Activated CD4-positive, alpha-beta T cell treated with anti-CD3 and anti-CD28 coated beads for 48 hours (primary cell): Measurements from ENCODE around the gene EMC8.

Source experiments
- DNase-seq: peaks from one replicate; pipeline ENCODE4 v3.0.0-alpha.2; 2020

Gene EMC8

DNA sequence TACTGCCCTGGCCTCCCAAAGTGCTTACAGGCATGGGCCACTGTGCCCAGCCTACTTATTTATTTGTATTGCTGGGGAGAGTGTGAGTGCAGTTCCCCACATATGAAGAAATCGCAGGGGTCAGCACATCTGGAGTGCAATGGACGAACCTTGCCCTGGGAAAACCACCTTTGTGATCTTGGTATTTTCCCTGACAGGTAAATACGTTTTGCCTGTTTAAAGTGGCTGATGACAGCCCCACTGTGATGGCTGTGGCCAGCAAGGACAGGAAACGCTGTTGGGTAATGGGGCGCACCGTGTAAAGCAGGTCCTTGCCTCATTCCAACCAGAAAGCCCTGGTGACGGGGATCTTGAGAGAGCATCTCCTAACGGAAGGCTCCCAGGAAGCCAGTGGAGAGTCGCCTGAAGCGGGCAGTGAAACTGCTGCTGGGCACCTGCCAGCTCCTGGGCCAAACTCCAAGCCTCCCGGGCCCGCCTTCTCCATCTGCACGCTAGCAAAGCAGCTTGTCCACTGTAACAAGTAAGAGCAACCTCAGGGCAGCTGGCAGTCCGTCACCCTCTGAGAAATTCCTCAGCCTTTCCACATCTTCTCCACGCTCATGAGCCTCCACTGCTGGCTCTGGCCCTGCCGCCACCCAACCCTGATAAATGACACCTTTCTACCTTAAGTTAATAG is 17.5 kb downstream of the EMC8 start:
- no peak for DNase-seq

DNA sequence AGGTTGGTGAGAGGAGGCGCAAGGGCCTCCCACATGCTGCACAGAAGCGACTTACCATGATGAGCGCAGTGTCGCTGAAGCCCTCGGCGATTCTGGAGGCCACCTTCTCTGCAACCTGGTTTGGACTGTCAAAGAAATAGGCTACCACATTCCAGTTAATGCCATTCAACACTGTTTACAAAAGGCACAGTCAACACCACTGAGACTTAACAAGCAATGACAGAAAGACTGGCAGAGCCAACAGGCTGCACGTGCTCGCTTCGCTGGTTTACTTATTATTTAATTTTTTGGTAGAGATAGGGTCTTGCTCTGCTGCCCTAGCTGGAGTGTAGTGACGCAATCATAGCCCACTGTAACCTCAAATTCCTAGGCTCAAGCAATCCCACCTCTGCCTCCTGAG is 18.2 kb downstream of the EMC8 start:
- DNase-seq = no peak

DNA sequence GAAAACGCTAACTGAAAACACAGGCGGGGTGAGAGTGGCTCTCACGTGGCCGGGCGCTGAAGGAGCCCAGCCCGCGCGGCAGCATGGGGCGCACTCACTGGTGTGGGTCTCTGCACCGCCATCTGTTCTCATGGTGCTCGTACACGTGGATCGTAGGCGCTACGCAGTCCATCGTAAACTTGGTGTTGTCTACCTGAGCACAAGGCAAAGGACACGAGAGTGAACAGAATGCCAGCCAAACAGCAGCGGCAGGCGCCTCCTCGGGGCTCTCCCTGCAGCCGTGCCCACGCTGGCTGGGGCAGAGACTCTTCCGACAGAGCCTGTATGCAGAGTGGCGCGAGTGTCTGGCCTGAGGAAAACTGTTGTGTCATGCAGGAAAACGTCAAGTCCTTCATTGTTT is 19.1 kb downstream of the EMC8 start:
- DNase-seq = no peak

DNA sequence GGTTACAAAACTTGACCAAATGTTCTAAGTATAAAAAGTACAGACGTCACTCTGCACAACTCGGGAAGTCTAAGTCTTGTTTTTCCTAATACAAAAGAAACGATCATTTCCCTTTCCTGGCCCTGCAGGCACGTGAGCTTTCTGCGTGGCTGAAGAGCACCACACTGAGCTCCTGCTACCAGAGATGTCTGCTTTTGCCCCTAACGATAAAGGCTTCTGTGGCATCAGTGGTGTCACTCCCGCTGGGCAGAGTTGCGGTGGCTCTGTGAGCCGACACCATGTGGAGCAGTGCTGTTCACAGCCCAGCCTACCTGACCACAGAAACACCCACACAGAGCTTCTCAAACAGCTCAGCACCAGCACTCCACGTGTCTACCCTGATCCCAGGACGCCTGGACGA is 20.5 kb downstream of the EMC8 start:
- peak; percentile 26 for DNase-seq

DNA sequence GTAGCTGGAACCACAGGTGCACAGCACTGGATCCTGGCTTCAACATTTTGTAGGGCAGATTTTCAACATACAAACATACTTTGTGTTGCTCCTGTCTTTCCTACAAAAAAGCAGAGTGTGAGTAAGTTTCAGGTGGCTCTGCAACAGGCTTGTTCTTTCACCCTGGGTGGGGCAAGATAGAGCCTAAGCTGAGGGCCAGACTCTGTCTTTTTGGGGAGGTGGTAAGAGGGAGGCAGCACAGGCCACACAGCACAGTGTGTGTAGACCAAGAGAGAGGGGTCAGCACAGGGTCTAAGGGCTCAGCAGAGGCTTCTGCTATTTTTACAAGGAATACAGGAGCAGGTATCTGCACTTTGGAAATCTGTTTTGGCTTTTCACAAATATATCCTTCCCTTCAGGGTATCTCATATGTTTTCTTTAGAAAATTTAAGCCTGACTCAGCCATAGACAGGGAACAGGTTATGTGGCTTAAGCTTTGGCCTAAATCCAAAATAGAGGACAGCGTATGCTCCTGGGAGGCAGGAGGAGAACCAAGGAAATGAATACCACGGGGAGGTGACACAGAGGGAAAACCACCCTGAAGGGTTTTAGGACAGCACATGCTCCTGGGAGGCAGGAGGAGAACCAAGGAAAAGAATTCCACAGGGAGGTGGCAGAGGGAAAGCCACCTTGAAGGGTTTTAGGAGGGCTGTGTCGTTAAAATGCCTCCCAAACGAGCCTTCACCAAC is 21.6 kb downstream of the EMC8 start:
- no peak for DNase-seq

DNA sequence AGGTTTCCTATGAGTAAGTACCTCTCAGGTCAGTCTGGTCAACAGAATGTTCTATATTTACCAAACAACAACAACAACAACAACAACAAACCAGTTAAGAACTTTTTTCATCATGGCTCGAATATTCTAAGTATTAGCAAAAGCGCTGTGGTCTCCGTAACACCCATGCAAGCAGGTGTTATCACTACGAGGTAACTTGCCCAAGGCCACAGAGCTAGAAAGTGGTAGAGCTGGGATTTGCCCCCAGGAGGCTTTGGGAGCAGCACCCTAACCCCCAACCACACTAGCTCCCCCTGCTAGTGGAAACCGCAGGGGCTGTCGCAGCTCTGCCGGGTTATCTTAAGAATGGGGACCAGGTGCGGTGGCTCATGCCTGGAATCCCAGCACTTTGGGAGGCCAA is 24.5 kb downstream of the EMC8 start:
- DNase-seq = no peak

DNA sequence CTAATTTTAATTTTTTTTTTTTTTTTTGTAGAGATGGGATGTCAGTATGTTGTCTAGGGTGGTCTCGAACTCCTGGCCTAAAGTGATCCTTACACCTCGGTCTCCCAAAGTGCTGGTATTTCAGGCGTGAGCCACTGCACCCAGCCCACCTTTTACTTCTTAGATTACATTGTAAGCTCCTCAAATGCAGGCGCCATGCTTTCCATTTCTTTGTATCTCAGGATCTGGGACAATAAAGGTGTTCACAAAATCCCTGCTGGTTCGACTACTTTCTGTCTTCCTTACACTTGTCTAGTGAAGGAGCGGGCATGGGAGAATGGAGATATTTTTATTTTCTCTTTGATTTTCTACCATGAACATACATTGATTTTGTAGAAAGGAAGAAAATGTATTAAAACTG is 25.2 kb downstream of the EMC8 start:
- no peak for DNase-seq

DNA sequence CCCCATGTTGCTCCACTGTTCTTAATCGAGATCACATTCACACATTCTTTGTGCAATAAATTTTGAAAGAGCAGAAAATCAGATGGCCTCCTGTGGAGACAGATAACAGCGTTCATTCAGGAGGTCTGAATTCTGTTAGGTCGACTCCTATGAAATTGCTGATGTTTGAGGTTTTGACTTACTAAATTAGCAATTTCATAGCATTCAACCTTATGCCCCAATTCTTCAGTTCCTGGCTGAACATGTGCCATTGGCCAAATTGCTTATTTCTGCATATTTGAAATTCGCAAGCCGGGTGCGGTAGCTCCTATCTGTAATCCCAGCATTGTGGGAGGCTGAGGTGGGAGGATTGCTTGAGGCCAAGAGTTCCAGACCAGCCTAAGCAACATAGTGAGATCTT is 26.3 kb downstream of the EMC8 start:
- no peak for DNase-seq

DNA sequence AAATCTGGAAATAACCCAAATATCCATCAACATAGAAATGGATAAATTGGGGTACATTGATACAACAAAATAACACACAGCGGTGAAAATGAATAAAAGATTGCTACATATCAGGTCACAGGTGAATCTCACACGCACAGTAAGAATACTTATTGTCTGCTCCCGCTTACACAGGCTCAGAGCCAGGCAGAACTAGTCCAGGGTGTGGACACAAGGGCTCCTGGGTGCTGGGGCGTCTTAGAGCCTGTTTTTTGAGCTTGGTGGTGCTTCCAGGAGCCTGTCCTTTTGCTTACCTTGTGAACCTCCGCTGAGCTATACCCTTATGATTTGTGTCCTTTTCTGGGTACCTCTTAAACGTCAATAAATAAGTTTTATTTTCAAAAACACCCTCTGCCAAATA is 28.6 kb downstream of the EMC8 start:
- no peak for DNase-seq

DNA sequence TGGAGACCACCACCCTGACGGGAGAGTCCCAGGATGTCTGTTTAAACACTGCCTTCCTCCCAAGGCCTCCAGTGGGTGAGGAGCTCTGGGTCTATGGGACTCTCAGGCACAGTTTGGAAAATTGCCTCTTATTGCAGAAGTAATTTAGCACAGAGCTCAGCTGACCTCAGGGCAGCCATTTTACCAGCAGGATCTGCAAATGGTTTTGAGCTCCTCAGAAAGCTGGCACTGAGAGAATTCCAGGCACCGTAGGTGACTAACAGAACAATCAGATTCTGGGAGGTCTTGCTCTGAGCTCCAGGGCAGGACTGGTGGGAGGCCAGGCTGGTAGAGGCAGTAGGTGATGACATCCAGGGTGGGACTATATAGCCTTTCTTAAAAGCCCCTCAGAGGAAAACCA is 31.1 kb downstream of the EMC8 start:
- DNase-seq = no peak

DNA sequence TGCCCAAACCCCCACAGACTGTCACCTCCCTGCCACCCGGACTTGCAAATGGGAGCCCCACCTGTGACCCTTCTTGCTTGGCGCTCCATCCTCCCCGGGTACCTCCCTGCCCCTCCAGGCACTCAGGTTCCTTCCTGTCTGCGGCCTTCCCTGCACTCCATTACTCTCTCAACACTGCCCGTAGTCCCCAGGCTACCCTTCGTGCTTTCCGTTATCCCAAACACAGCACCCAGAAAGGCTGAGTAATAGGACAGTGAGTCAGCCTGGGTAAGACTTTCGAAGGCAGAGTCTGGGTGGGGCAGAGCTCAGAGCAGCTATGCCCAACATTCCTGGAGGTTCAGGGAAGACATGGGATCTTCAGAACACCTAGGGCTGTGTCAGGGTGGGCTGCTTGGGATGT is 31.8 kb downstream of the EMC8 start:
- no peak for DNase-seq

DNA sequence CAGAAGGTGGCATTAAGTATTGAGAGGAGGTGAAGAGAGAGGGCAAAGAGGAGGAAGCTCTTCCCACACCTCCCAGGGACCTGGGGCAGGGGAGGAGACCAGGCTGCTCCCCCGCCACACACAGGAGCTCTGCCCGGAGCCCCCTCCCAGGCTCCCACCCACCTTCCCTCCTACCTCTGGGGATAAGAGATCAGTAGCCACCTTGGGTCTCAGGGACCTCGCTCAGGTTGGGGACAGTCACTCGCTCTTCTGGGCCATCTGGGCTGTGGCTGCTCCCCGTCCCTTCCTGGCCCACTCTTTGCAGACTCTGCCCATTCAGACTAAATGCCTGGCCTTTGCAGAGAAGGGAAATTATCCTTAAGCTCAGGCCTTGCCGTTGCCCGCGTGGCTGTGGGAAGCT is 33.6 kb downstream of the EMC8 start:
- no peak for DNase-seq

DNA sequence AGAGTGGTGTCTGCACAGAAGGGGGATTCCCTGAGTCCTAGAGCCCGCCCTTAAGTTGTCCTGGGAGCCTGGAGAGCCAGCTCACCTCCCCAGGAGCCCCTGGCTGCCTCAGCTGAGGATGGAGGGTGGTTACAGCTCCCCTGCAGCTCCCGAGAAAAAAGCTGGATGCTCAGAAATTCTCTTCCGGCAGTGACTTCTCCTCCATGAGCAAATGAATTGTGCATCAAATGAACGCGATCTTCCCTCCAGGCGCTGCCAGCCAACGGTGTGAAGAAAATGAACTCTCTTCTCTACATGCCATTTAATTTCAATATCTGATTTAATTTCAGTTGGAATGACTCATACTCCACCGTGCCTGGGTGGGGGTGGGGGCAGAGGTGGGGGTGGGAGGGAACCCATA is 34.1 kb downstream of the EMC8 start:
- DNase-seq = no peak

DNA sequence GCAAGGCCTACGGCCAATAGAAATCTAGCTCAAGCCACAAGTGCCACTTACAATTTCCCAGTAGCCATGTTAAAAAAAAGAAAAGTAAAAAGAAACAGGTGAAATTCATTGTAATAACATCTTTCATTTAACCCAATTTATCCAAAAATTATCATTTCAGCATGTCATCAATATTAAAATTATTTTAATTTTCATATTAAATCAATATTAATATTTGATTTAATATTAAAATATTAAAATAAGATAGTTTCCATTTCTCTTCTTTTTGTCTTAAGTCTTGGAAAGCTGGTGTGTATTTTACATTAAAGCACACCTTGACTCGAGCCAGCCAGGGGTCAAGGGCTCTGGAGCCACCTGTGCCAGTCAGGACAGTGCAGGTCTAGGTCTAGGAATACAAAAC is 35.7 kb downstream of the EMC8 start:
- DNase-seq = no peak

DNA sequence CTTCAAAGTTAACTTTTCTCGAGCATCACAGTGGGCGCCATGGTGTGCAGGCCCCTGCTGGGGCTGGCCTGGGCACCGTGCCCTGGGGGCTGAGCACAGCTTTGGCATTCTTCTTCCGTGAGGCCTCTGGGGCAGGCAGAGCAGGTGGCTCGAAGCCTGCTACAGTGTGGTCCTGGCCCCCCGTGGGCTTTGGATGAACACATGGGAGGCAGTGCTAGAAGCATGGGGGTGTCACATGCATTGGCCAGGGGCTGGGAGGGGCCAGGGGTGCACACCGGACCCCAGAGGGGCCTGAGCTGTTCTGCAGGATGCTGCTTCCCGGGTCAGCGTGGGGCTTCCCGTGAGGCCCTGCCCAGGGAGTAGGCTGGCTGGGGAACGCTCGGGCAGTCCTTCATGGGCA is 36.4 kb downstream of the EMC8 start:
- no peak for DNase-seq

DNA sequence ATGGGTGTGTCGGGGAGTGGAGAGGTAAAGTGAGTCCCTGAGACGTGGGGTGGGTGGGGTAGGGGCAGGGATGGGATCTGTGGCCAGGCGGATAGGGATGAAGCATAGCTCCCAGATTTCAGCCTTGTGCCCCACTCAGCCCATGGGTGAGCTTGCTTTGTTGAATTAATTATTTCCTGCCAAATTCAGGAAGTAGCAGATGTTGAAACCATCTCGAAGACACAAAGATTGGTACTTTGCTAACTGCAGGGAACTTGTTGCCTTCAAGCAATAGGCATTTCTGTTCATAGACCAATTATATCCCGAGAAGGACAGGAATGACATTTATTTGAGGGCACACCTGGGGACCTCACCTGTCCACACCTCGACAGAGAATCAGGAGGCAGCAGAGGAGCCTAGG is 37.5 kb downstream of the EMC8 start:
- DNase-seq = no peak

DNA sequence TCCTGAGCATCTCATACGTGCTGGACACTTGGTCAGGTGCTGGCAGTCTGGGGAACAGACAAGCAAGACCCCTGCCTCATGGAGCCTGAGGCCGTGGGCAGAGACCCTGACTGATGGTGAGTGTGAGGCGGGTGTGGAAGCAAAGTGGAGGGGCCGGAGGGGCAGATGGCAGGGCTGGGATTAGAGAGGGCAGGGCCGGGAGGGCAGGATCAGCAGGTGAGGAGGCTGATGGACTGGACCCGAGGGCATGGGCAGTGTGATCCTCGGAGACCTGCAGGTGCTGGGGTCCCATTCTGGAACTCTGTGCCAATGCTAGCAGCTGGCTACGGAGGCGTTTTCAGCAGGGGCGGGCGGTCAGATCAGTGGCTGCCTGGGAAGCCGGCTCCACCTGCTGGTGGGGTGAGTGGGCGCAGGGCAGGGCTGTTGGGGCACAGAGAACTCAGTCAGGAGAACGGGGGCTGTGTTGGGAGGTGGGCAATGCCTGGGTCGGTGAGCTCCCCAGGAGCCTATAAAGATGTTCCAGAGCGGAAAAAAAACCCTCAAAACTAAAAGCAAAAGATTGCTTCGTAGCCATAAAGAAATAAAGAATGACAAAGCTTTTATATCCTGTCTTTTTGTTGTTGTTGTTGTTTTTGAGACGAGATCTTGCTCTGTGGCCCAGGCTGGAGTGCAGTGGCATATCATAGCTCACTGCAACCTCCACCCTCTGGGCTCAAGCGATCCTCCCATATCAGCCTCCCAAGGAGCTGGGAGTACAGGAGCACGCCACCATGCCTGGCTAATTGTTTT is 39.5 kb downstream of the EMC8 start:
- peak; percentile 49 for DNase-seq

DNA sequence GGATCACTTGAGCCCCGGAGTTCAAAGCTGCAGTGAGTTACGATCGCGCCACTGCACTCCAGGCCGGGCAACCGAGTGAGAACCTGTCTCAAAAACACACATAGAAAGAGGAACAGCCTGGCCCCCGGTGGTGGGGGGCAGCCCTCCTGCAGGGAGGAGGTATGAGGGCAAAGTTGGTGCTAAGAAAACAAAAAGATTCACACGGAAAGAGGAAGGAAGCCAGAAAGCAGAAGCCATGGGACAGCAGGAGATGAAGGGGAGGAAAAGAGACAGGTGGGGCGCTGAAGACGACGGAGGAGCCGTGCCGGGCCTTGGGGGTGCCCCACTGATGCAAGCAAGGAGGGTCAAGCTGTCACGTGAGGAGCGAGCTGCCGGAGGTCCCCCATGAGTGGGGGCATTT is 40.2 kb downstream of the EMC8 start:
- DNase-seq = no peak

DNA sequence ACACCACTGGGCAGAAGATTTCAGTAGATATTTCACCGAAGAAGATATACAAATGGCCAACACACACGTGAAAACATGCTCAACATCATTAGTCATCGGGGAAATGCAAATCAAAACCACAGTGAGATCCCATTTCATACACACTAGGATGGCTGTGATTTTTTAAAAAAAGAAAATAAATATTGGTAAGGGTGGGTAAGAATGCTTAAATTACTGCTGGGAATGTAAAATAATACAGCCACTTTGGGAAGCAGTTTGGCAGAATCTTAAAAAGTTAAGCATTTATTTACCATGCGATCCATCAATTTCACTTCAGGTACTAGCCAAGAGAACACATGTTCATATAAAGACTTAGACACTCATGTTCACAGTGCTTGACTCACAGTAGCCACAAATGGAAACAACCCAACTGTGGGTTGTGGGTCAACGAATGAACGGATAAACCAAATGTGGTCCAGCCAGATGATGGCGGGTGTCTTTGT is 42.0 kb downstream of the EMC8 start:
- peak; percentile 29 for DNase-seq

DNA sequence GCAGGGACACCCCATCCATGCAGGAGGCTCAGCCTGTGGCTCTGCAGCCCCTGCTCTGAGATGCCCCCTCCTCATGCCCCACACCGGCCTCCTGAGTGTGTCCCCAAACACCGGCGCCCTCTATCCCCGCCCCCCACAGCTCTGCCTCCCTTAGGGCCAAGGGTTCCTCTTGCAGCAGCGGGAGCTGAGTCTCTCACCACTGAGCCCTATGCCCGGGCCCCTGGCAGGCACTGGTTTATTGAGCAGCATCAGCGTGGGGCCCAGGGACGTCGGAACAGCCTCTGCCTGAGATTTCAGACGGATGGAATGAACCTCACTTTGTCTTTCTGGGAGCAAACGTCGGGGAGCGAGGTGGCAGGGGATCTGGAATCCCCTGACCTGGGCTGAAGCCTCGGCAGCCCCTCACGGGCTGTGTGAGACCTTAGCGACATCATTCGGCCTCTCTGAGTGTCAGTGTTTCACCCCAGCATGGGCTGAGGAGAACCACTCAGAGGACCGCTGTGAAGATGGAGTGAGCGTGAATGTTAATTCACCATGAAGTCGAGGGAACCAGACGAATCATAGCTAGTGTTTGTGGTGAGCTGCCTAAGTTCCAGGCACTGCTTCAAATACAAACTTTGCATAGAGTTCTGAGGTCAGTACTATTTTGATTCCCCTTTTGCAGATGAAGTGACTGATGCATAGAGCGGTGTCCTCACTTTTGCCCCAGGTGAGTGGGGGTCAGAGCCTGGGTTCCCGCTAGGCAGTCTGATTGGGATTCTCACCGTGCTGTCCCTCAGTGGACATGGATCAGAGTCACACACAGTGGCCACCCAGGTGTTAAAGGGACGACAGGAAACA is 43.2 kb downstream of the EMC8 start:
- no peak for DNase-seq

DNA sequence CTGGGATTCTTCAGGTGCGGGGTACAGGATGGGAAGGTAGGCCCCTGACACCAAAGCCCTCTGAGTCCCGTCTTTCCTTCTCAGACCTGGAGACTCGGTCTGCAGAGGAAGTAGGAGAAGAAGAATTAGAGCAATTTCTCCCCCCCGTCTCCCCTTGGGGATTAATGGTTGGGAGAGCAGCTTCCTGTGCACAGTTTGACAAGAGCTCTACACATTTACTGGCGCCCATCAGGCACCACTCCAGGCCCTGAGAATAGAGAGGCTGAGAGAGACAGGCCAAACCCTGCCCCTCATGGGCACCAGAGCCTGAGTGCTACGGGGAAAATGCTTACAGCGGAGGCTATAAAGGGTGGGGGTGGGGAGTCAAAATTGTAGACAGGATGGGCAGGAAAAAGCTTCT is 44.9 kb downstream of the EMC8 start:
- DNase-seq = no peak

DNA sequence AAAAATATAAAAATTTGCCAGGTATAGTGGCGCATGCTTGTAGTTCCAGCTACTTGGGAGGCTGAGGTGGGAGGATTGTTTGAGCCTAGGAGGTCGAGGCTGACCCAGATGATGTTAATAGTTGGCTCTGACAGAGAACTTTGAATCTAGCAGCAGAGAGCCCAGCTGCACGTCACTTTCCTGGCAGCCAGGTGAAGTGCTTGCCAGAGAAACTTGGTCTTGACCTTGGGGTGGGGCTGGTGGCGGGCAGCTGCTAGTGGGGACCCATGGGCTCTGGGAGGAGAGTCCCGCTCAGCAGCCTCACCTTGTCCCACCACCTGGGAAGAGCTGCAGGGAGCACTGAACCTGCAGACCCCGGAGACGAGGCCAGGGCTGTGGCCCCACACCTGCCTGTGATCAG is 45.4 kb downstream of the EMC8 start:
- no peak for DNase-seq

DNA sequence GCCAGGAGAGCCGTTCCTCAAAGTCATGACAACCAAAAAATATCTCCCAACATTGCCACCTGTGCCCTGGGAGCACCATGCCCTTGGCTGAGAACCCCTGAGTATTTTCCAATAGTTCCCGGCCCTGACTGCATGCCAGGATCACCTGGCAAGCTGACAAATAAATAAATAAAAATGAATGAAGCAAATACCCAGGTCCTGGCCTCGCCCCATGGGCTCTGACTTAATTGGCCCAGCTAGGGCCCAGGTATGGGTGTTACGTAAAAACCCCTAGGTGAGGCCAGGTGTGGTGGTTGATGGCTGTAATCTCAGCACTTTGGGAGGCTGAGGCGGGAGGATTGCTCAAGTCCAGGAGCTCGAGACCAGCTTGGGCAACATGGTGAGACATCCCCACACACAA is 45.8 kb downstream of the EMC8 start:
- no peak for DNase-seq
